Astrocyte of the spinal cord (primary cell): ENCODE results near the gene KCNQ5.

Experiments
- DNase-seq: peaks from one replicate; pipeline ENCODE4 v3.0.0; 2011; ENCODE audit warnings: low read depth, low spot score
- H3K4me3 ChIP-seq: 2 replicates; pipeline ENCODE4 v1.5.1; 2011; ENCODE audit warnings: low read depth, mild to moderate bottlenecking, low read length, moderate library complexity
- CTCF ChIP-seq: IDR thresholded peaks from 2 replicates; pipeline ENCODE4 v1.5.1; 2012; ENCODE audit warnings: low read depth, mild to moderate bottlenecking, low read length, inconsistent platforms
- in situ Hi-C: cut with HindIII; loops from 2 replicates; pipeline ENCODE4 v1.10.0; 2017; ENCODE audit warnings: low sequenced_read_pairs

Gene KCNQ5

GRCh38 chr6:72728706-72729343 is 107.0 kb downstream of the KCNQ5 start:
- DNase-seq, result no peak
- TF ChIP-seq CTCF, result no peak
- no peak overlapping the region for H3K4me3 ChIP-seq
- in situ Hi-C loops, result no loop called here

GRCh38 chr6:72733045-72733444 is 111.2 kb downstream of the KCNQ5 start:
- H3K4me3 ChIP-seq, result no peak overlapping the region
- TF ChIP-seq CTCF, result no peak
- in situ Hi-C loops, result no loop called here
- DNase-seq, result no peak

DNA sequence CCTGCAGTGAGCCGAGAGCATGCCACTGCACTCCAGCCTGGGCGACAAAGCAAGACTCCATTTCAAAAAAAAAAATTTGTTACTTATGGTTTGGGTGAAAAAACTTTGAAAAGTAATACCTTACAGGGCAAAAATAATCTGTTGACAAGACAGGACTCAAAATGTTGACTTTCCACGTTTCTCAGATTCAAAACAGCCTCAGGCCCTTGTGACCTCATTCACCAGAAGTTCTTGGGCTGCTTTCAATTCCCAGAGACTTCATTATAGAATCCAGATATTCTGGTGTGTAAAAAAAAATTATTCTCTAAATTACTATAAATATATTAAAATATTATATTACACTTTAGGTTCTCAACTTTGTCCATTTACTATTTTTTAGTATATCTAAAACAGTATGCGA is 116.2 kb downstream of the KCNQ5 start:
- in situ Hi-C loops, result no loop called here
- TF ChIP-seq CTCF, result no peak
- no peak overlapping the region for H3K4me3 ChIP-seq
- DNase-seq, result no peak

- no peak for TF ChIP-seq CTCF
- H3K4me3 ChIP-seq, result no peak overlapping the region
- in situ Hi-C loops, result no loop called here
Observed at GRCh38 chr6:72739368-72739779, 117.5 kb downstream of the KCNQ5 start.

GRCh38 chr6:72740135-72740534 is 118.3 kb downstream of the KCNQ5 start:
- TF ChIP-seq CTCF, result no peak
- no peak for DNase-seq
- no peak overlapping the region for H3K4me3 ChIP-seq
- in situ Hi-C loops, result no loop called here

More at GRCh38 chr6:72739368-72739779, 117.5 kb downstream of the KCNQ5 start:
- no peak for DNase-seq

- H3K4me3 ChIP-seq, result no peak overlapping the region
- no peak for DNase-seq
- TF ChIP-seq CTCF, result no peak
- in situ Hi-C loops, result no loop called here
Observed at GRCh38 chr6:72741083-72741482, 119.2 kb downstream of the KCNQ5 start.
